Germinal center (tissue), 1 donor: ENCODE results near the gene COPS8.
A peak's percentile ranks its signal among the peaks of the same experiment; 100 is the strongest.

ENCODE experiments used
- DNase-seq: peaks from one replicate; pipeline ENCODE4 v3.0.0; 2012; ENCODE audit warnings: mixed read lengths, low spot score

COPS8 gene

DNA sequence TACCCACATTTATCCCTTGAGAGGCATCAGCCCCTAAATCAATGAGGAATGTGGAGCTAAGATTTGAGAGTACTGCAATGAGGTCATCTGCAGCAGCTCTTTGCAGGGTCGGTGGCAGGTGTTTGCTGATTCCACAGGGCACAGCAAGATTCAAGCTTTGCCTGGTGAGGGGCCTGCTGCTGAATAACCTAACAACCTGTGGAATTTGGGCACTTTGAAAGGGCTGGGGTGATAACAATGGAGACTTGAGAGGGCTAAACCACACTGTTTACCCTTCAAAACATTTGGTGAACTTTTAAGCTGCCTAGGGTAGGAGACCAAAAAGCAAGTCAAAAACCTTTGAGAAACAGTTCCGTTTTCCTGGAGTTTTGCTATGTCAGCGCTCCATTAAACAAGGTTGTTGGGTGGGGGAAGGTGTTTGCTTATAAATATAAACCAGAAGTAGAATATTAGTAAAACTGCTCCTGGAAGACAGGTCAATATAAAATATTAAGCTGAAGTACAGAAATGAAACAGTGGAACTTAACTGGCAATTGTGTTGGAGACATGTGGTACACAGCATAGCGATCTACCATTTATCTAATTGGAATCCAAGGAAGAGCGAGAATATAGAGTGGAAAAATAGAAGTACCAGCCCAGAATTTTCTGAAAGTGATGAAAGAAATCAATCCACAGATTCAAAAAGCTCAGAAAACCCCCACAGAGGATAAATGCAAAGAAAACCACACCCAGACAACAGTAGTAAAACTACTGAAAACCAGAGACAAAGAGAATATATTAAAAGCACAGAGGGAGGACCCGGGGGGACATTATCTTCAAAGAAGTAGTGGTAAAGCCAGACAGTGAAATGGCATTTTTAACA, 15.7 kb downstream of the COPS8 start:
- no peak for DNase-seq

DNA sequence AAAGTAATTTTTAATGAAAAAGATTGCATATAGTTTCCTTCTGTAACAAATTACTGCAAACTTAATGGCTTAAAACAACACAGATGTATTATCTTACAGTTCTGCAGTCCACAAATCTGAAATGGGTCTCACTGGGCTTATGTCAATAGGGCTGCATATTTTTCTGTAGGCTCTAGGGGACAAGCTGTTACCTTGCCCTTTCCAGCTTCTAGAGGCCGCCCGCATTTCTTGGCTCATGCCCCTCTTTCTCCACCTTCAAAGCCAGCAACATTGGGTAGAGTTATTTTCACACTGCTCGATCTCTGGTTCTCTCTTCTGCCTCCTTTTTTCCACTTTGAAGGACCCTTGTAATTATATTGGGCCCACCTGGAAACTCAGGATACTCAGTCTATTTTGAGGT, 16.7 kb downstream of the COPS8 start:
- DNase-seq: no peak

DNA sequence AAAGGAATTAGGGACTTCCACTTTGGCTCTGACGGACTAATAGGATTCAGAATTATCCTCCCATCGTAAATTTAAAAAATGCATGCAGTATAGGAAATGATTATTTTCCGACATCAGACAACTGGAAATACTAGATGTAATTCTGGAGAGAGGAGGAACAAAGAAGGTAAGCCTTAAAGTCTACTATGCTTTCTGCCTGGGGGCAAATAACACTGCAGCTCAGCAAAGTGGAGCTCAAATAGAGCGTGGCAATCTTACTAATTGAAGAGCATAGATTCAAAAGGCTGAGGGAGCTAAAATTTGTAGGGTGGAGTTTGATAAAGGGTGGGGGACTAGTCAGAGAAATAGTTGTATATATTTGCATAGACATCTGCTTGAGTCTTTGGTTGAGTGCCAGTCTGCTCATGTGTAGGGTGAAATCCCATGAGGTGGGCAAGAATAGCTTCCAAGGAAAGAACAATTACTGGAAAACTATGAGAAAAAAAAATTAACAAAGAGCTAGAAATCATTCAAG, 23.8 kb downstream of the COPS8 start:
- no peak for DNase-seq

DNA sequence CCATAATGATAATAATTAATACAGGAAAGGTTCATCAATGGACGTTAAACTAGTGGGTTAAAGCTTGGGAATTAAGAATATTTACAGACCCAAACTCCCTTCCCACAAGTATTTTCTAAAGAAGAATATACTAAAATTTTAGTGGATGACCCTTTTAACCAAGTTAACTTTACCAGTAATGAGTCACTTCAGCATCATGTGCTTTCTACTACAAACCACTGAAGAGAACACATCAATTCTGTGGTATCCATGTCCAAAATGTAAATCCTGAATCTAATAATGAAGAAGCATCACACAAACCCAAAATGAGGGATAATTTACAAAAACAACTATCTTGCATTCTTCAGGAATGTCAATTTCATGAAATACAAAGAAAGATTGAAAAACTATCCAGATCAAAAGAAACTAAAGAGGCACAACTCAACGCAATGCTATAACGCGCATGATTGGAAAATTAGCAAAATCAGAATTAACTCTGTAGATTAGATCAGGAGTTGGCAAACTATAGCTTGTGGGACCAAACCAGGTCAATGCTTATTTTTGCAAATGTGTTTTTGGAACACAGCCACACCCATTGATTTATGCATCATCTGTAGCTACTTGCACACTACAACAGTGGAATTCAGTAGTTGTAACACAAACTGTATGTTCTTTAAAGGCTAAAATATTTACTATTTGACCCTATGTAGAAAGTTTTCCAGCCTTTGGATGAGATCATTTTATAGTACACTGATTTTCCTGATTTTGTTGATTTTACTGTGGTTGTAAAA, 27.5 kb downstream of the COPS8 start:
- no peak for DNase-seq

DNA sequence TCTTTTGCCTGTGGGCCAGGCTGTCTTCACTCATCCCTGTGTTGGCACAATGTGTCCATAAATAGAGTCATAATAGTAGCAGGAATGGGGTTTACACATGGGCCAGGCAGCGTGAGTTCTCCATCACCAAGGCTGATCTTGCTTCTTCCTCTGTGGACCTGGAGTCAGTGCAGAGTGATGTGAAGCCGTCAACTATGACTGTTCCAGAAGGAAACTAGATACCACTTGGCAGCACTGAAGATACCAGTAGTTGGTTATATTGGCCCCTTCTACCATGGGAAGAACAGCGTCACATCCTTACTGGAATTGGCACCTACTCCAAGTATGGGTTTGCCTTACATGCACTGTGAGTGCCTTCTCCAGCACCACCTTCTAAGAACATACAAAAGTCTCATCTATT, 30.2 kb downstream of the COPS8 start:
- no peak for DNase-seq

DNA sequence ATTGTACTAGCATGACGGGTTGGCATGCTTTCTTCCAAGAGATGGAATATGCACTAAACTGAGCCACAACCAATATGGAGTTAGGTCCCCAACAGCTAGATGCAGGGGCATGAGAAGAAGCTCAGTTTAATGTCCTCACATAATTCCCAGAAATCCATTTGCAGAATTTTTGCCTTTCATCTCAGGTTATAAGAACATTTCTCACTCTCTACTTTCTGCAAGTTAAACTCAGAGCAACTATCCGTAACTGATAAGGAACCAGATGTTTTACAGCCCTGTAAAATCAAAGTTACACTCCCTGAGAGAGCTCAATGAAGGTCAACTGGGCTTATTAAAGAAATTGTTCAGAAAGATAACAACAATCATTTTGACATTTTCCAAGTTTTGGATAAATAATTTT, 30.7 kb downstream of the COPS8 start:
- no peak for DNase-seq

DNA sequence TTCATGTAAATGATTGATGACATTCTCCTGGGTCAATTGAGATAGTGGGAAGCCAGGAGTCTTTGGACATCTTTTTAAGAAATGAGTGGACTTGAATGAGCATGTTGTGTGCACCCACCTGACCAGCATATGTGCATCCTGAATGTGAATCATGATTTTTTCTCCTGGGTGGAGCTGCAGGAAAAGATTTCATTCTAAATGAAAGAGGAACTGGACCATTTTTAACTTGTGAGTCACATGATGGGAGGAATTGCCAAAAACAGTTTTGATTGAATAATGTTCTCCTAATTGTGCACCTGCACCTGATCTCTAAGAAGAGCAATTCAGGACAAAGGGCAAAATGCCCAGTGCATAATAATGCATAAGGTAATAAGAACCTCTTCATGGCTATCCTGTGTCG, 32.3 kb downstream of the COPS8 start:
- no peak for DNase-seq

DNA sequence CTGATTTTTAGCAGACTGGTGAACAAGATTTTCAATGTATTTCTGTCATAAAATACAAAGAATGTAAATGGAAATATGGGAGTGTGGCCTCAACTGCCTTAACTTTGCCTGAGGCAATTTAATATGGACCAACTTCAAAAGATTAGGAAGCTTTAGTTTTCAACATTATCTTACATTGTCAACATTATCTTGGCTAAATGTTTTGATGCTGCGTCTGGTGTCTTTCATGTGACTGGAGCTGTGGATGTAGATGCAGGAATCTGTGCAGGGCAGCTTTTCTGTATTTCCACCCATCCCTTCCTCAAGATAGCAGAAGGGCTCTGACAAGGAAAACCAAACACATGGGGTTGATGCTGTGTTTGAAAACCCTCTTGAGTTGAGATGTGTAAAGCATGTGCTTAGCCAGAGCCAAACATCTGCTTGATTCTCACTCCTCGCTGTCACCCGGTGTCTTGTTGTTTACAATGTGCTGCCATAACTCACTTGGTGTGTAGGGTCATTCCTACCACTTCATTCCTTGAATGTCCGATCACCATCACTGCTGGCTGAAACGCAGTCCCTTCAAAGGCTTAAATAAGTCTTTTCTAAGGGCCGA, 33.0 kb downstream of the COPS8 start:
- DNase-seq: no peak

DNA sequence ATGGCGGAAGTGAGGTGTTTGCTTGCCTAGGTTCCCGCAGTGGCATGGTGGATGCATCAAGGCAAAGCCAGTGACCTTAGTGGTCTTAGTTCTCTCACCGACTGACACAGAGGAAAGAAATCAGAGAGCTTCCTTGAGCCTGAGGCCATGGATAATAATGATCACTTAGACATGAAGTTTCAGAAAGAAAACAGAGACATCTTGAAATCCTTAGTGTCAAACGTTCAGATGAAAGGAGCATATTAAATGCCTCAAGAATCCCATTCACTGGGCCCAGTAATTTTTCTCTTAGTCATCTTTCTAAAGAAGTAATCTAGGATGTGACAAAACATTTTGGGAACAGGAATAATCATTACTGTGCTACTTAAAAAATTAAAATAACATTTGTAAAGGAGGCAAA, 35.2 kb downstream of the COPS8 start:
- no peak for DNase-seq

DNA sequence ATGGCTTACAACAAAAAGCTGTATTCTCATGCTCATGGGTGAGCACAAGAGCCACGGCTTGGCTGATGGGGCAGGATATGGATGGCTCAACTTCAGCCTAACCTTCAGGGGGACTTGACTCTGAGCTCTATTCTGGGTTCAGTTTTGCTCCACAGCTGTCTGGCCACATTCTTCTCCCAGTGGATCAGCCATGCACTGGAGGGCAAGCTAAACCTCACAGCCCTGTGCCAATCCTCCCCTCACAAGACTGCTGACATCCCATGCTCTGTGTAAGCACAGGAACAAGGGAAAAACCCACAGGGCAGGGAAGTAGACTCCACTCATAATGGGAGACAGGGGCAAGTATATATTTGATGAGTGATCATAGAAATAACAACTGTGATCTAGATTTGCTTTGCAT, 35.6 kb downstream of the COPS8 start:
- DNase-seq: no peak

DNA sequence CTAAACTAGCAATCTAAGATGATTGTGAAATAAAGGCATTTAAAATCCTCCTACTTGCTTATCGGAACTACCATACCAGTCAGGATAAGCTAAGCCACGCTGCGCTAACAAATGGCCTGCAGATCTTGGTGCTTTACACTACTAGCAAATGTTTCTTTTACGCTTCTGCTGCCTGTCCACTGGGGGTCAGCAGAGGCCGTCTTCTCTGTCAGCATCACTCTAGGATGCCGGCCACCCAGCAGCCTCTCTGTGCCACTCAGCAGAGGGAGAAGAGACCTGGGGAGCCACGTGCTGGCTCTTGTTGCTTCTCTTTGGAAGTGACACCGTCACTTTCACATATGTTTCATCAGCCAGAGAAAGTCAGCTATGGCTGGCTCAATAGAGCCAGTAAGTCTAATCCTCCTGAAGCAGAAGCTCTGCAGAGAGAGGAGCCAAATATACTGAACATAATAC, 36.6 kb downstream of the COPS8 start:
- peak; percentile 14 for DNase-seq

DNA sequence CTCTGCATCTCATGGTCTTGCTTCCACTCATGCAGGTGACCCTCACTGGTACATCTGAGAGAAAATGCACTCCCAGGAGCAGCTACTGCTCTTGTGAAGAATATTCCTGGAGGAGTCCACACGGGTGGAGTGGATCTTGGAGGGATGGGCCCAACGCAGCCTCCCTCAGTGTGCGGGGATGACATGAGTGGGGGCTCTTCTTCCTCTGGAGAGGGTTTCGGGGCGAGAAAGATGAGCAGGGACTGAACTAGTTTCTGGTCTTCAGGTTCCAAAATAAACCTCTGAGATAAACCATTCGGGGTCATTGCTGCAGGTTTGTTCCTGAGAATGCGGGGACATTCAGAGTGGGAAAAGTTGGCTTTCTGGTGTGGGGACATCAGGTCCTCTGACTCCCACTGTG, 39.1 kb downstream of the COPS8 start:
- DNase-seq: no peak

DNA sequence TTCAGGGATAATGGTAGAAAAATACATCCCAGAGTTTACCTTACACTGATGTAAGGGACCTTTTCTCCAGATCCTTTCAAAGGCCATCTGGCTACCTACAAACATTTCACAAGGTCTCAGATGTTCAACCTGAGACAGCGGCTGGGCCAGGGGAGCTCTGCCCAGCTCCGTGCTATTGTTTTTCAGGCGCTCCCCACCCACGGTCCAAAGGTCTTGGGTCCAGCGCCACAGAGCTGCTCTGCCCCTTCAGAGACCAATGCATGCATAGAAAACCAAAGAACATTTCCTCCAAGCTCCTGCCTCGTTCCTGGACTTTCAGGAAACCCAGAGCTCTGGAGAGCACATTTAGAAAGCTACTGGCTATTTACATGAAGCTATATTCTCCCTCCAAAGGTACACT, 40.3 kb downstream of the COPS8 start:
- no peak for DNase-seq

DNA sequence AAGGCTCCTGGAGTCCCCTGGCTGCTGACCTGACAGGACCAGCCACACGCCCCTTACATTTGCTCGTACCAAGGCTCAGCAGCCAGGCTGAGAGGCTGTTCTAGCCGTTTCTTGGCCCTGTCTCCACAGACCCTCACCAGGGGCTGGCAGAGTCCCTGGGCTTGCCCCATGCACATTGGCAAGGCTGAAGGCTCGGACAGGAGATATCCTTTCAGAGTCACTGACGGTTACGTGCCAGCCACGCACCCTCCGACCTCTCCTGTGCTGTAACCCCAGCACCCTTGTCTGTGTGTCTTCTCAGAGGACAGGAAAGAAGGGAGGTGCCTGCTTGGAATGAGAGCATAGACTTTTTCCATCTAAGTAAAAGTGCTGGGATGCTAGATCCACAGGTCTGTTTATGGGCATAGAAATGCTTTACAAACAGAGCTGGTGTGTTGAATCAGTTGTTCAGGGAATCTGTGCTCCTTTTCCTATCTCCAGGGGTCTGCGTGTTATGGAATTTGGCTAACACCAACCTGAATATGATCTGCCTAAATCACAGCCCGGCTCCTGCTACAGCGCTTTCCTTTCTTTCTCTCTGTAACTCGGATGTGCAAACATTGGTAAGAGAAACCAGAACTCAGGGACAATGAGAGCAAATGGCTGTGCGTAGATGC, 41.0 kb downstream of the COPS8 start:
- no peak for DNase-seq

DNA sequence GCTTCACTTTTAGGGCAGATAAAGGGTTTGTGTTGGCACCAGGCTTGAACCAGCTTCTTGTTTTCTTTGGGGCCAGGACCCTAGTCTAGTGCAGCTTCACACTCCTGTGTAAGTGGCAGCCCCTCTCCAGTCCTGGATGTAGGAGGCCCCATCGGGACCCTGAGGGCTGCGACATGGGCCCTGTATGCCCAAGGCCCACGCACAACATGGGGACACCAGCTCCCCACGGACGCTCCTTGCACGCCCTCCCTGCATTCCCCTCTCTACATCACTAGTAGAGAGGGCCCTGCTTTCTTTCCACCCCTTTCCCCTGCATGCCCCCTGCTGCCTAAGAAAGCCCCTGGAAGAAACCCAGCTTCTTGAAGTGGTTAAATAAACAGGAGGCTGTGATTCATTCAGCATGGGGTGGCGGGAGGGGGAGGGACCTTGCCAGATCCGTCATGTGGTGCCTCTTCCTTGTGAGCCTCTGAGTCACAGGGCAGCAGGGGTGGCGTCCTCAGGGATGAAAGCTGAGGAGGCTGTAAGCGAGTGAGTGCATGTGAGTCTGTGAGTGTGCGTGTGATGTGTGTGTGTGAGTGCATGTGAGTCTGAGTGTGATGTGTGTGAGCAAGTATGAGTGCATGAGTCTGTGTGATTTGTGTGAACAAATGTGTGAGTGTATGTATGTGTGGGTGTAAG, 42.5 kb downstream of the COPS8 start:
- no peak for DNase-seq

DNA sequence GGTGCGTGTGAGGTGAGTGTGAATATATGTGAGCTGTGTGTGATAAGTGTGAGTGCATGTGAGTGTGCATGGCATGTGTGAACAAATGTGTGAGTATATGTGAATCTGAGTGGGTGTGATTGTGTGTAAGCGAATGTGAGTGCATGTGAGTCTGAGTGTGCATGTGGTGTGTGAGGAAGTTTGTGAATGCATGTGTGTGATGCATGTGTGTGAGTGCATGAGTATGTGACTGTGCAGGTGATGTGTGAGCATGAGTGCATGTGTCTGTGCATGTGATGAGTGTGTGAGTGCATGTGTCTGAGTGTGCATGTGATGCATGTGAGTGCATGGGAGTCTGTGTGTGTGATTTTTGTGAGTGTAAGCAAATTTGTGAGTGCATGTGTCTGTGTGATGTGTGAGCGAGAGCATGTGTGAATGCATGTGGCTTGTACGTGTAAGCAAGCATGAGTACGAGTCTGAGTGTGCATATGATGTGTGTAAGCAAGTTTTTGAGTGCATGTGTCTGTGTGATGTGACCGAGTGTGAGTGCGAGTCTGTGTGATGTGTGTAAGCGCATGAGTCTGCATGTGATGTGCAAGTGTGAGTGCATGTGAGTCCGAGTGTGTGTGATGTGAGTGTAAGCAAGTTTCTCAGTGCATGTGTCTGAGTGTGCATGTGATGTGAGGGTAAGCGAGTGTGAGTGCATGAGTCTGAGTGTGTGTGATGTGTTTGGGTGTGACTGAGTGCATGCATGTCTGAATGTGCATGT, 43.3 kb downstream of the COPS8 start:
- no peak for DNase-seq

DNA sequence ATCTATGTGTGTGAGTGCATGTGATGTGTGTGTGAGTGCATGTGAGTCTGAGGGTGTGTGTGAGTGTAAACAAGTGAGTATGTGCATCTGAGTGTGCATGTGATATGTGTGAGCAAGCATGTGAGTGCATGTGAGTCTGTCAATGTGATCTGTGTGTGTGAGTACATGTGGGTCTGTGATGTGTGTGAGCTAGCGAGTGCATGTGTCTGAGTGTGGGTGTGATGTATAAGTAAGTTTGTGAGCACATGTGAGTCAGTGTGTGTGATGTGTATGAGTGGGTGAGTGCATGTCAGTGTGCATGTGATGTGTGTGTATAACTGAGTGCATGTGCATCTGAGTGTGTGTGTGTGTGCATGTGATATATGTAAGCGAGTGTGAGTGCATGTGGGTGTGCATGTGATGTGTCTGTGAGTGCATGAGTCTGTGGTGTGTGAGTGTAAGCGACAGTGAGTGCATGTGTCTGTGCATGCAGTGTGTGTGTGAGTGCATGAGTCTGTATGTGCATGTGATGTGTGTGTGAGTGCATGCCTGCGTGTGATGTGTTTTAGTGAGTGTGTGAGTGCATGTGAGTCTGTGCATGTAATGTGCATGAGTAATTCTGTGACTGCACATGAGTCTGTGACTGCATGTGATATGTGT, 44.1 kb downstream of the COPS8 start:
- no peak for DNase-seq

DNA sequence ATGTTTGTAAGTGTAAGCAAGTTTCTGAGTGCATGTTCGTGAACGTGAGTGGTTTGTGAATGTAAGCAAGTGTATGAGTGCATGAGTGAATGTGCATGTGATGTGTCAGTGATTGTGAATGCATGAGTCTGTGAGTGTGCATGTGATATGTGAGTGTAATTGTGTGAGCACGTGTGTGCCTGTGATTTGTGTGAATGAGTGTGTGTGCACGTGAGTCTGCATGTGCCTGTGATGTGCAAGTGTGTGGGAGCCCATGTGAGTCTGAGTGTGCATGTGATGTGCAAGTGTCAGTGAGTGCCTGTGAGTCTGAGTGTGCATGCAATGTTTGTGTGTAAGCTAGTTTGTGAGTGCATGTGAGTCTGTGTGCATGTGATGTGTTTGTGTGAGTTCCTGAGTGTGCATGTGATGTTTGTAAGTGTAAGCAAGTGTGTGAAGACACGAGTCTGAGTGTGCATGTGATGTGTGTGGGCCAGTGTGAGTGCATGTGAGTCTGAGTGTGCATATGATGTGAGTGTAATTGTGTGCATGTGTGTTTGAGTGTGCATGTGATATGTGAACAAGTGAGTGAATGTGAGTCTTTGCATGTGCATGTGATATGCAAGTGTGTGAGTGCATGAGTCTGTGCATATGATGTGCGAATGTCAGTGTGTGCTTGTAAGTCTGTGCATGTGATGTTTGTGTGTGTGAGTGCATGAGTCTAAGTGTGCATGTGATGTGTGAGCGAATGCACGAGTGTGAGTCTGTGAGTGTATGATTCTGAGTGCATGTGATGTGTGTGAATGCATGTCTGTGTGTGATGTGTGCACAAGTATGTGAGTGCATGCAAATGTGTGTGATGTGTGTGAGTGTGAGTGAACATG, 45.1 kb downstream of the COPS8 start:
- DNase-seq: no peak

DNA sequence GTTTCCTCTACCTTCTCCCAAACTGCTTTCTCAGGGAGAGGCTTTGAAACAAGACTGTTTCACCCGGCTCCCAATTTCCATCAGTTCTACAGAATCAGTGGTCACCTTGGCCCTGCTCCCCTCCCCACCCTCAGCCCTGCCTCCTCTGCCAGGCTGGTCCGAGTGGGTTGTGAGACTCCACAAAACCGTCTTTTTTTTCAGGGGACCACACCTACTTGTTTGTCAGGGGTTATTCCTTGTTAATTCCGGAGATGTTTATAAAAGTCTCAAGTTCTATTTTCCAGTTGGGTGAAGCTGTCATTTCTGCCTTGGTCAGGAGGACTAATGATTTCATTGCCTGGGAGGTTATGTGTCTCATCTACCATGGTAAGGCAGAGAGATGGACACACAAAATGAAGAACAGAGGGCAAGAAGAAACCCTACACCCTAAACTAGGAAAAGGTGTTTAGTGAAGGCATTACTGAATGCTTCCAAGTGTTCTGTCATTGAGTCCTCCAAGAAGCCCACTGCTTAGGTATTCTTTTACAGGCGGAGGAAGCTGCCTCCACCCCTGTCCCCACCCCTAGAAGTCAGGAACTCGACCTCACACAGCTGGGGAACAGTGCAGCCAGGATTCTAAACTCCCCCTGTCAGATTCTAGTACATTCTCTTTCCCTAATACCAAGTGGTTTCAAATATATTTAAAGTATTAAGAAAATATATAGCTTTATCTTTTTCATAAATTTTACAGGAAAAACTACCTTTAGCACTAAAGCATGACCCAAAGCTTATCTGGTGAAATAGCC, 46.3 kb downstream of the COPS8 start:
- DNase-seq: no peak
